HepG2 (cell line): ENCODE data around the gene MAP2K6. TPM values are rescaled to one million over a fixed set of nuclear protein-coding genes. Genes with fewer than 3 reads are reported as not detected.

Experiments used
- ARHGAP35 ChIP-seq: sonication (generic); formaldehyde crosslinking; IDR thresholded peaks from 2 replicates; pipeline ENCODE4 v1.9.0; 2022; ENCODE audit warnings: mild to moderate bottlenecking, inconsistent platforms, moderate library complexity, missing genetic modification reagents, borderline replicate concordance
- FOXJ3 ChIP-seq: sonication (generic); formaldehyde crosslinking; IDR thresholded peaks from 2 replicates; pipeline ENCODE4 v1.4.0; 2020; ENCODE audit warnings: missing genetic modification reagents, mild to moderate bottlenecking, borderline replicate concordance
- FOXK1 ChIP-seq: sonication (generic); formaldehyde crosslinking; IDR thresholded peaks from 2 replicates; pipeline ENCODE4 v1.4.0; 2020; ENCODE audit warnings: low read depth, missing genetic modification reagents, borderline replicate concordance
- GLI4 ChIP-seq: sonication (generic); formaldehyde crosslinking; IDR thresholded peaks from 2 replicates; pipeline ENCODE4 v1.5.1; 2020; ENCODE audit warnings: missing genetic modification reagents, mild to moderate bottlenecking, moderate library complexity, borderline replicate concordance
- HMG20A ChIP-seq: IDR thresholded peaks from 2 replicates; pipeline ENCODE4 v1.6.1; 2016; ENCODE audit warnings: borderline replicate concordance
- ISX ChIP-seq: sonication (generic); formaldehyde crosslinking; conservative IDR thresholded peaks from 2 replicates; pipeline ENCODE4 v1.5.0; 2020; ENCODE audit warnings: missing genetic modification reagents
- PREB ChIP-seq: sonication (generic); formaldehyde crosslinking; IDR thresholded peaks from 2 replicates; pipeline ENCODE4 v1.4.0; 2020; ENCODE audit warnings: missing genetic modification reagents
- RFX3 ChIP-seq: IDR thresholded peaks from 2 replicates; pipeline ENCODE4 v1.6.1; 2016; ENCODE audit warnings: missing biosample characterization, missing genetic modification reagents
- SIN3B ChIP-seq: fragments of 150-350 bp; IDR thresholded peaks from 2 replicates; pipeline ENCODE4 v1.6.1; 2014; ENCODE audit warnings: low read length
- SP4 ChIP-seq: sonication (generic); formaldehyde crosslinking; IDR thresholded peaks from 2 replicates; pipeline ENCODE4 v1.8.1; 2023; ENCODE audit warnings: mild to moderate bottlenecking, missing genetic modification reagents
- YEATS2 ChIP-seq: sonication (generic); formaldehyde crosslinking; IDR thresholded peaks from 2 replicates; pipeline ENCODE4 v1.4.0; 2020; ENCODE audit warnings: missing genetic modification reagents, borderline replicate concordance
- ZBED4 ChIP-seq: sonication (generic); formaldehyde crosslinking; IDR thresholded peaks from 2 replicates; pipeline ENCODE4 v1.4.0; 2020; ENCODE audit warnings: missing genetic modification reagents, borderline replicate concordance
- ZKSCAN5 ChIP-seq: sonication (generic); formaldehyde crosslinking; IDR thresholded peaks from 2 replicates; pipeline ENCODE4 v1.5.1; 2020; ENCODE audit warnings: mild to moderate bottlenecking, missing genetic modification reagents
- ZNF17 ChIP-seq: sonication (generic); formaldehyde crosslinking; IDR thresholded peaks from 2 replicates; pipeline ENCODE4 v1.5.0; 2020; ENCODE audit warnings: mild to moderate bottlenecking, missing genetic modification reagents
- ZNF264 ChIP-seq: sonication (generic); formaldehyde crosslinking; IDR thresholded peaks from 2 replicates; pipeline ENCODE4 v1.4.0; 2020; ENCODE audit warnings: missing genetic modification reagents
- ZNF501 ChIP-seq: sonication (generic); formaldehyde crosslinking; IDR thresholded peaks from 2 replicates; pipeline ENCODE4 v1.5.1; 2020; ENCODE audit warnings: mild to moderate bottlenecking, moderate library complexity, missing genetic modification reagents
- polyA plus RNA-seq, 8 experiments: library from polyadenylated mRNA; depleted of rRNA in 3 of 8; stranded (reverse) in 7 of 8; unstranded in 1 of 8; fragments of >200 nt; fragmentation: Illumina TruSeq in 4 of 8; extraction: Trizol in 4 of 8; gene quantifications; 2 replicates each; pipeline versions ENCODE4 v1.2.1 to v1.2.3, GENCODE V29; 2011 to 2016; ENCODE audit warnings: low read depth in 4 of 8, missing spikeins in 1 of 8, mixed read lengths in 1 of 8; ENCODE audit not compliant: insufficient read depth in 1 of 8
- total RNA-seq, 5 experiments: library from RNA; depleted of rRNA; stranded (reverse); fragments of >200 nt; fragmentation: Illumina TruSeq; extraction: Trizol; gene quantifications; 2 replicates each; pipeline ENCODE4 v1.2.3, GENCODE V29; 2016; ENCODE audit warnings: low read depth in 1 of 5
- TF ChIP-seq, protein P1 (sequence below): sonication (generic); formaldehyde crosslinking; IDR thresholded peaks from 2 replicates; pipeline ENCODE4 v1.9.0; 2021; ENCODE audit warnings: missing genetic modification reagents, mild to moderate bottlenecking, borderline replicate concordance
- TF ChIP-seq, protein P2 (sequence below): sonication (generic); formaldehyde crosslinking; IDR thresholded peaks from 2 replicates; pipeline ENCODE4 v1.5.0; 2020; ENCODE audit warnings: missing genetic modification reagents
- TF ChIP-seq, protein P3 (sequence below): IDR thresholded peaks from 2 replicates; pipeline ENCODE4 v1.6.1; 2016; ENCODE audit warnings: low read depth, borderline replicate concordance
- TF ChIP-seq, protein P4 (sequence below): IDR thresholded peaks from 2 replicates; pipeline ENCODE4 v1.6.1; 2016; ENCODE audit warnings: missing compliant biosample characterization, missing genetic modification reagents, borderline replicate concordance

Gene MAP2K6
- total and polyA plus RNA-seq, 2 of the 13 experiments (the other 11 are each of a cell fraction or from before 2014, with no cell fraction given) = 5.1 to 33.6 TPM

DNA sequence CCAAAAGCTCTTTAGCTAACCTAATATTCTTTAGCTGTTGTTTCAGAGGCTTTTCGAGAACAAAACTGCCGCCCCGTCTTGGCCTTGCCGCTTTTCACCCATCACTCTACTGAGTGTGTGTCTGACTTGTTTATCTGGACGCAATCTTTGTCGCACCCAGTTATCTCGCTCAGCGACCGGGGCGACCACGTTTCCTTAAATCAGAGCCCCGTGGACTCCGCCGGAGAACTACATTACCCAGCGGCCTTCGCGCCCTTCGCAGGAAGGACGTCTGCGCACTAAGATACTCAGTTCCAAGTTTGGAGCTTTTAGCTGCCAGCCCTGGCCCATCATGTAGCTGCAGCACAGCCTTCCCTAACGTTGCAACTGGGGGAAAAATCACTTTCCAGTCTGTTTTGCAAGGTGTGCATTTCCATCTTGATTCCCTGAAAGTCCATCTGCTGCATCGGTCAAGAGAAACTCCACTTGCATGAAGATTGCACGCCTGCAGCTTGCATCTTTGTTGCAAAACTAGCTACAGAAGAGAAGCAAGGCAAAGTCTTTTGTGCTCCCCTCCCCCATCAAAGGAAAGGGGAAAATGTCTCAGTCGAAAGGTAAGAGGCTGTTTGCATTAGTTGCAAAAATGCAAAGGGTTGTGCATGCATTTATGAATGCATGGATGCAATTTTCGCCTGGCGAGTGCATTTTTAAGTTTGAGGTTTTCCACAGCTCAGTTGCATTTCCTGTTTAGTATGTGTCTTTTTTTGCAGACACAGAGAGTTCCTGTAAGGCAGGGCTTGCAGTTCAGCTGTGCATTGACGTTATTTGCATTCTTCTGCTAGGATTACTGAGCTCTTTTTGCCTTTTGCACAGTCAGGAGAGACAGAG lies at the start of gene MAP2K6 (continued):
- no peak for TF ChIP-seq ISX (CRISPR knock-in tag)
- no peak for TF ChIP-seq SIN3B
- no peak for TF ChIP-seq FOXK1
- TF ChIP-seq RFX3 (CRISPR knock-in tag) = no peak
- no peak for TF ChIP-seq ARHGAP35 (CRISPR knock-in tag)
- peak; percentile 12; the same call in 1 of the 2 replicates for TF ChIP-seq GLI4 (CRISPR knock-in tag)
- 0 out of 2 replicates have a peak, but pooled peaks have one; percentile 13 for TF ChIP-seq HMG20A (CRISPR knock-in tag)
- TF ChIP-seq, protein P1, sequence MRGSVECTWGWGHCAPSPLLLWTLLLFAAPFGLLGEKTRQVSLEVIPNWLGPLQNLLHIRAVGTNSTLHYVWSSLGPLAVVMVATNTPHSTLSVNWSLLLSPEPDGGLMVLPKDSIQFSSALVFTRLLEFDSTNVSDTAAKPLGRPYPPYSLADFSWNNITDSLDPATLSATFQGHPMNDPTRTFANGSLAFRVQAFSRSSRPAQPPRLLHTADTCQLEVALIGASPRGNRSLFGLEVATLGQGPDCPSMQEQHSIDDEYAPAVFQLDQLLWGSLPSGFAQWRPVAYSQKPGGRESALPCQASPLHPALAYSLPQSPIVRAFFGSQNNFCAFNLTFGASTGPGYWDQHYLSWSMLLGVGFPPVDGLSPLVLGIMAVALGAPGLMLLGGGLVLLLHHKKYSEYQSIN = no peak
- TF ChIP-seq PREB (CRISPR knock-in tag) = no peak
- TF ChIP-seq, protein P2, sequence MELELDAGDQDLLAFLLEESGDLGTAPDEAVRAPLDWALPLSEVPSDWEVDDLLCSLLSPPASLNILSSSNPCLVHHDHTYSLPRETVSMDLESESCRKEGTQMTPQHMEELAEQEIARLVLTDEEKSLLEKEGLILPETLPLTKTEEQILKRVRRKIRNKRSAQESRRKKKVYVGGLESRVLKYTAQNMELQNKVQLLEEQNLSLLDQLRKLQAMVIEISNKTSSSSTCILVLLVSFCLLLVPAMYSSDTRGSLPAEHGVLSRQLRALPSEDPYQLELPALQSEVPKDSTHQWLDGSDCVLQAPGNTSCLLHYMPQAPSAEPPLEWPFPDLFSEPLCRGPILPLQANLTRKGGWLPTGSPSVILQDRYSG = no peak
- no peak for TF ChIP-seq ZKSCAN5 (CRISPR knock-in tag)
- TF ChIP-seq, protein P3, sequence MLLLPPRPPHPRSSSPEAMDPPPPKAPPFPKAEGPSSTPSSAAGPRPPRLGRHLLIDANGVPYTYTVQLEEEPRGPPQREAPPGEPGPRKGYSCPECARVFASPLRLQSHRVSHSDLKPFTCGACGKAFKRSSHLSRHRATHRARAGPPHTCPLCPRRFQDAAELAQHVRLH (CRISPR knock-in tag) = no peak
- peak; percentile 73; the same call in 1 of the 2 replicates for TF ChIP-seq FOXJ3 (CRISPR knock-in tag)
- TF ChIP-seq, protein P4, sequence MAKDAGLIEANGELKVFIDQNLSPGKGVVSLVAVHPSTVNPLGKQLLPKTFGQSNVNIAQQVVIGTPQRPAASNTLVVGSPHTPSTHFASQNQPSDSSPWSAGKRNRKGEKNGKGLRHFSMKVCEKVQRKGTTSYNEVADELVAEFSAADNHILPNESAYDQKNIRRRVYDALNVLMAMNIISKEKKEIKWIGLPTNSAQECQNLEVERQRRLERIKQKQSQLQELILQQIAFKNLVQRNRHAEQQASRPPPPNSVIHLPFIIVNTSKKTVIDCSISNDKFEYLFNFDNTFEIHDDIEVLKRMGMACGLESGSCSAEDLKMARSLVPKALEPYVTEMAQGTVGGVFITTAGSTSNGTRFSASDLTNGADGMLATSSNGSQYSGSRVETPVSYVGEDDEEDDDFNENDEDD = peak; percentile 58; the same call in 1 of the 2 replicates
- no peak for TF ChIP-seq YEATS2 (CRISPR knock-in tag)
- TF ChIP-seq ZNF501 (CRISPR knock-in tag) = peak; percentile 81
- no peak for TF ChIP-seq ZNF17
- TF ChIP-seq ZBED4 (CRISPR knock-in tag) = 0 out of 2 replicates have a peak, but pooled peaks have one; percentile 35
- peak; percentile 49; the same call in 1 of the 2 replicates for TF ChIP-seq ZNF264 (CRISPR knock-in tag)
- 0 out of 2 replicates have a peak, but pooled peaks have one; percentile 7 for TF ChIP-seq SP4 (CRISPR knock-in tag)
